ENCODE results near the gene DBH. TPM values are rescaled to one million over a fixed set of nuclear protein-coding genes. Genes with fewer than 3 reads are reported as not detected.

The DBH gene
- total RNA-seq, 3 donors from 2014 or later (not counting 1 experiment from before 2014, with no cell fraction given): not detected

GRCh38 chr9:133641861-133642595 is 5.9 kb downstream of the DBH start:
- Histone ChIP-seq H3K4me1 (ENCODE audit: control insufficient read depth, insufficient read depth, low read length) (no peaks in the 10 kb centered on the region), H3K9me3 (ENCODE audit: control insufficient read depth, insufficient read depth, low read length) (no peaks in the 10 kb centered on the region), H3K4me3 (ENCODE audit: low read length) (no peak overlapping the region), H3K36me3 (ENCODE audit: control insufficient read depth, insufficient read depth, low read length) (no peaks in the 10 kb centered on the region), H3K27me3 (ENCODE audit: control insufficient read depth, insufficient read depth, low read length) (no peaks in the 10 kb centered on the region), H3K27ac (ENCODE audit: low read length) (no peak overlapping the region)
- no peak for TF ChIP-seq CTCF (IDR thresholded peaks at IDR 0.05)
- Mint-ChIP-seq H3K36me3 (no peaks in the 10 kb centered on the region), H3K27me3 (ENCODE audit: low read depth in 2 of 2) (peaks cover 11% of the 10 kb centered on the region in 2 donors), H3K4me1 (no peaks in the 10 kb centered on the region), H3K4me3 (no peak overlapping the region), H3K27ac (no peak overlapping the region), H3K9me3 (no peaks in the 10 kb centered on the region)
- intact Hi-C loops (cut with micrococcal nuclease): no loop called here
- WGBS (ENCODE audit: insufficient coverage): 85% methylated on average over 25 of the region's 25 CpGs
- ATAC-seq: no peak
- no peak for DNase-seq

GRCh38 chr9:133642708-133643361 is 6.7 kb downstream of the DBH start:
- no peak overlapping the region for H3K27ac Mint-ChIP-seq
- no peaks in the 10 kb centered on the region for H3K4me1 Mint-ChIP-seq
- no peaks in the 10 kb centered on the region for H3K9me3 Mint-ChIP-seq
- no peak overlapping the region for H3K4me3 Mint-ChIP-seq
- ATAC-seq (no peak), DNase-seq (no peak)
- H3K27me3 Mint-ChIP-seq (ENCODE audit: low read depth in 2 of 2): peaks cover 11% of the 10 kb centered on the region in 2 donors
- 91% methylated on average over 16 of the region's 16 CpGs for WGBS (ENCODE audit: insufficient coverage)
- no peaks in the 10 kb centered on the region for H3K36me3 Mint-ChIP-seq
- Histone ChIP-seq H3K4me3 (ENCODE audit: low read length) (no peak overlapping the region), H3K36me3 (ENCODE audit: control insufficient read depth, insufficient read depth, low read length) (no peaks in the 10 kb centered on the region), H3K27me3 (ENCODE audit: control insufficient read depth, insufficient read depth, low read length) (no peaks in the 10 kb centered on the region), H3K4me1 (ENCODE audit: control insufficient read depth, insufficient read depth, low read length) (no peaks in the 10 kb centered on the region), H3K27ac (ENCODE audit: low read length) (no peak overlapping the region), H3K9me3 (ENCODE audit: control insufficient read depth, insufficient read depth, low read length) (no peaks in the 10 kb centered on the region)
- intact Hi-C loops (cut with micrococcal nuclease): no loop called here
- TF ChIP-seq CTCF (IDR thresholded peaks at IDR 0.05): no peak

GRCh38 chr9:133643362-133643755 is 7.2 kb downstream of the DBH start:
- H3K4me1 Mint-ChIP-seq: no peaks in the 10 kb centered on the region
- no peak overlapping the region for H3K27ac Mint-ChIP-seq
- no peaks in the 10 kb centered on the region for H3K36me3 ChIP-seq (ENCODE audit: control insufficient read depth, insufficient read depth, low read length)
- intact Hi-C loops (cut with micrococcal nuclease): no loop called here
- H3K27me3 Mint-ChIP-seq (ENCODE audit: low read depth in 2 of 2): peaks cover 11% of the 10 kb centered on the region in 2 donors
- no peaks in the 10 kb centered on the region for H3K27me3 ChIP-seq (ENCODE audit: control insufficient read depth, insufficient read depth, low read length)
- ATAC-seq (no peak), DNase-seq (no peak)
- no peaks in the 10 kb centered on the region for H3K4me1 ChIP-seq (ENCODE audit: control insufficient read depth, insufficient read depth, low read length)
- 89% methylated on average over 20 of the region's 20 CpGs for WGBS (ENCODE audit: insufficient coverage)
- H3K4me3 Mint-ChIP-seq: no peak overlapping the region
- H3K9me3 Mint-ChIP-seq: no peaks in the 10 kb centered on the region
- H3K9me3 ChIP-seq (ENCODE audit: control insufficient read depth, insufficient read depth, low read length): no peaks in the 10 kb centered on the region
- H3K36me3 Mint-ChIP-seq: no peaks in the 10 kb centered on the region
- H3K27ac ChIP-seq (ENCODE audit: low read length): no peak overlapping the region
- H3K4me3 ChIP-seq (ENCODE audit: low read length): no peak overlapping the region
- no peak for TF ChIP-seq CTCF (IDR thresholded peaks at IDR 0.05)

All from natural killer cell (primary cell).